HT-29 (cell line): ENCODE data around the gene SLCO1A2. TPM values are rescaled to one million over a fixed set of nuclear protein-coding genes. Genes with fewer than 3 reads are reported as not detected.
A peak's percentile ranks its signal among the peaks of the same experiment; 100 is the strongest.

ENCODE experiments used
- DNase-seq: peaks from one replicate; pipeline ENCODE4 v3.0.0-alpha.2; 2015; ENCODE audit warnings: low spot score
- total RNA-seq: library from RNA; depleted of rRNA; stranded (reverse); fragments of >200 nt; shearing (Covaris generic); gene quantifications from 2 replicates; pipeline ENCODE4 v1.2.3, GENCODE V29; 2014

Gene SLCO1A2
- total RNA-seq, 1 experiment from 2014 or later, result not detected

DNA sequence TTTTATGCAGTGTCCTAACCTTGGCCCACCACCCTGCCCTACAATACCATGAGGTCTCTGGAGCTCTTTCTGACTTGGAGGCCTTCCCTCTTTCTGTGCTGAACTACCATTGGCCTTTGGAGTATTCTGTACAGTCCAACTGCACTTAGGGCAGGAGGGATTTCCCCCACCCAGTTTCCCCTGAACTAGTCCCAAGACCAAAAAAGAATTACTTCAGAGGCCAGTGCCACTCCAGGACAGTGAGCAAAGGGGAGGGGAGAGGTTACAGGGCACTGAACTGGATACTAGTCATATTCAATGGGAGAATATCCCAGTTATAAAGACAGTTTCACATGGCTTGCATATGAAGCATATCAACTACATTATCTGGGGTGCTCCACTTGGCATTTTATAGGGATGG lies 6.1 kb downstream of the SLCO1A2 start:
- no peak for DNase-seq

DNA sequence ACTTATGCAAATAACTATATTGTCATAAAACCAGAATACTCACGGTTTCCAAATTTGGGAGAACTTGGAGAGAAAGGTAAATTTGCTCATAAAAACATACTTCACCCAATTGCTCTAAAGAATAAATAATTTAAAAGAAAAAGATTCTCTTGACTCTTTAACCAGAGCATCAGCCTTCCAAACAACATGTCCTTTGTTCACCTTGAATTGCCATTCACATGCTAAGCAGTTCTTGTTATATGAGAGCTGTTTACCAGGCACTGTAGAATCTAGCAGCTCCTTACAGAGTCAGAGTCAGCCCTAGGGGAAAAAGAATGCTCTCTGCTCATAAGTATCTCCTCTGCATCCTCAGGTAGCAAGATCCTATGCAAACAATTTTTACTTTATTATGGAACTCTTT lies 10.2 kb downstream of the SLCO1A2 start:
- DNase-seq, result no peak

DNA sequence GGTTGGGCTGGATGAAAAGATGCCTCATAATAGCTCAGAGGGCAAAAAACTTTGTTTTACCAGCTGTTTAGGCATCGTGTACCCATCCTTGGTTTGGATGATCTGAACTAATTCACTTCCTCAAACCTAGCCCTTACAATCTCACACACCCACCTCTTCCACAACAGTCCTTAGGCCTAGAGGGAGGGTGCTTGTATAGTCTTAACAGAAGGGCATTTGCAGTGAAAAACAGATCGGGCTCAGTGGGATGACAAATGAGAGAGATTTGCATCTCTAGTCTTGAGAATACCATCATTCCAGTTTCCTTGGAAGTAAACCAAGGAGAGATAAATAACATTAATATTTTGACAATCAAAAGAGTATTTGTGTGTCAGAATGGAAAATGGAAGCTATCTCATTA lies 11.0 kb downstream of the SLCO1A2 start:
- no peak for DNase-seq

DNA sequence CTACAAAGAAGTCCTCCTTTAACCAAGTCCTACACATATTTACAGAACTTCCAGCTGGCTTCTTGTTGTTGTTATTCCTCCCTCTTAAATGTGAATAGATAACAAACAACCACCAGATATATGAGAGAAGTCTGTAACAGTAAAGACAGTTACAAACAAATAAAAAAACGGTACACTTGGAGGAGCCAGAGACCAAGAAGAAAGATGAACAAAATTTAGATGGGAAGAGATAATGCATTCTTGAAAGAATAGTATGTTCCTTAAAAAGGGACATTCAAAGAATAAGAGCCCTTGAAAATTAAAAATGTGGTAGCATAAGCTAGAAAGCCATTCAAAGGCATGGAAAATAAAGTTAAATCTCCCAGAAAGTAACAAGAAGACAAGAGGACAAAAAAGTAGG lies 25.9 kb downstream of the SLCO1A2 start:
- DNase-seq, result no peak

DNA sequence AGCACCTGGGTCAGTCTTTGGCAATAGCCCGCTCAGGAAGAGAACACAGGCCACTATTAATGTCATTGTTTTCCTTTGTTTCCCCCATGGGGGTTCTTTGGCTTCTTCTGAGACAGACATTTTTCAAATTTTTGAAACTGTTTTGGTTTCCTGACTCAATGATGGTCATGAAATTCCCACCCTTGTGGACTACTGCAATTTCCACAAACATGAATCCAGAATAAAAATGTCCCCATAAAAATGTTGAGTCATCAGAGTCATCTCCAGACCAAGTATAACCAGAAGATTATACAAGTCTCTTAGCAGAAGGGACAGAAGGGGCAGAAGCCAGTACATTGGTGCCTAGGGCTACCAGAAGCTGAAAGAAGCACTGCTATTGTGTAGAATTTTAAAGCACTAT lies 29.1 kb downstream of the SLCO1A2 start:
- DNase-seq, result no peak

DNA sequence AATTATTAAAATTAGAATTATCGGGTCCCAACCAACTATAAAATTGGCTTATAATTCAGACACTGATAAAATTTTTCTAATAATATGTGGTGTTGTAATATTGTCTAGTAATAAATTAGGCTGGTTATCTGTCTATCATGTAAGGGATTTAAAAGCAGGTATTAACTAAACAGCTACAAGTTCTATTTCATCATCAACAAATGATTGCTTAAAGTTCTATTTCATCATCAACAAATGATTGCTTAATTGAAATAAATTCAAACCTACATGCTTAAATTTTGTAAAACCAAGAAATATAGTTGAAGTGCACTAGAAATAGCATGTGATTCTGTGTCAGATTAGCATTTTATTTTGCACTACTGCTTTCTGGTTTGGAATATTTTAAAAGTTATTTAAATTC lies 34.1 kb downstream of the SLCO1A2 start:
- no peak for DNase-seq

DNA sequence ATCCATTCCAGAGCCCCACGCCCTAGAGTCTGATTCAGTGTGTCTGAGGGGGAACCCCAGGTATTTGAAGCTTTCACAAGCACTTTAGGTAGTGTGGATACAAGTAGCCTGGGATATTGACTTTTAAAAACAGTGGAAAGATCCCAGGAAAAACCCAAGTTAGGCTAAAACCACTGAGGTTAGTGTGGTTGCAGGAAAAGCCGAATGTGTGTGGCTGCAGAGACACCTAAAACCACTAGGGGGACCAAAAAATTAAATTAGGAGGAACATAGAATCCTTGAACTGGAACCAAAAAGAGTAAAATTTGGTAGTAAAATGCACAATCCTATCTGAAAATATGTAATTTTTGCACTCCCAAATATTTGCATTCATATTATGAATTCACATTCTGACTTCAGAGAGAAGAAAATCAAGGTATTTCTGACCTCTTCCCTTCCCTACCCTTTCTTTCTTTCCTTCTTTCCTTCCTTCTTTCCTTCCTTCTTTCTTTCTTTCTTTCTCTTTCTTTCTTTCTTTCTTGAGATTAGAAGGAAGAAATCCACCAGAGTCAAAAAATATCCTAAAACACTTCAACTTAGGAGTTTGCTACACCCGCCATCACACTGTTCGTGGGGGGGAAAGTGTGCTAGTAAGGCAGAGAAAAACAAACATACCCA lies 37.8 kb downstream of the SLCO1A2 start:
- peak; percentile 20 for DNase-seq

DNA sequence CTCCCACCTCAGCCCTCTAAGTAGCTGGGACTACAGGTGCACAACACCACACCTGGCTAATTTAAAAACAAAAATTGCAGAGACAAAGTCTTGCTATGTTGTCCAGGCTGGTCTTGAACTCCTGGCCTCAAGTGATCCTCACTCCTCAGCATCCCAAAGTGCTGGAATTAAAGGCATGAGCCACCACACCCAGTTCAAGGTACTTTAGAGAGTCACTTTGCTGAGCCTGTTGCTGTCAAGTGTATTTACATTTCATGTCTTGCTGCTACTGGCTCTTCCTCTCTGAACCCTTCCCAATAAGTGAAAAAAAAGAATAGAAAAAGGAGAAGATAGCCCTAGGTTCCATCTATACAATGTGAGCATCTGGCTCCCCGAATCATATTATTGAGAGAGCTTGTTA lies 38.4 kb downstream of the SLCO1A2 start:
- DNase-seq, result no peak

DNA sequence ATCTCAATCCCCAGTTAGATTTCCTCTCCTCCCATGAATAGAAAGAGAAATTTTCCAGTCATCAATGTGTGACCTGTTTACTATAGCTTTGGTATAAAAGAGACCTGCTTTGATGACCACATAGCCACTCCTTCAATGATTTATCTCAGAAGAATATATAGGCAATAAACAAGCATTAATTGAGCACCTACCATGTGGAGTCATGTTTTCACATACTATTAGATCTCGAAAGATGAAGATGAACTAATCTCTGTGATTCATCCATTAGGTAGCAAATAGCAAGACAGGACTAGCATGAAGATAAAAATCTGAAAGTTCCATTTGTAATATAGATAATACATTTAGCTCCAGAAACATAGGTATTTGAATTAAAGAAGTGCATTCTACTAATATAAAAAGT lies 40.5 kb downstream of the SLCO1A2 start:
- DNase-seq, result no peak

DNA sequence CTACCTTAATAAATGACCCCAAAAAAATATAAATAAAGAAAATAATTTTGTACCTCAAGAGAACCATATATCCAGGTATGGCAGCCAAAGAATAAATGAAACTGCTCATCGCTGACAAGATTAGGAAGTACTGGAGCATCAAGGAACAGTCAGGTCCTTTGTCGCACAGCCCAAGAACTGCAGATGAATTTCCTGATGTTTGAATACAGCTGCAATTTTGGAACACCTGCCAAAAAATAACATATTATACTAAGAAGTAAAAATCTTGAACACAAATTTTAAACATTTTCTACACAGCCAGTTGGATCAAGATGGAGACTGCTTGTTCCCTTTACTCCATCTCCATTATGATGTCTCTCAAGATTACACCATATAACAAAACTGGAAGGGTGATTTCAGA lies 42.6 kb downstream of the SLCO1A2 start:
- no peak for DNase-seq

DNA sequence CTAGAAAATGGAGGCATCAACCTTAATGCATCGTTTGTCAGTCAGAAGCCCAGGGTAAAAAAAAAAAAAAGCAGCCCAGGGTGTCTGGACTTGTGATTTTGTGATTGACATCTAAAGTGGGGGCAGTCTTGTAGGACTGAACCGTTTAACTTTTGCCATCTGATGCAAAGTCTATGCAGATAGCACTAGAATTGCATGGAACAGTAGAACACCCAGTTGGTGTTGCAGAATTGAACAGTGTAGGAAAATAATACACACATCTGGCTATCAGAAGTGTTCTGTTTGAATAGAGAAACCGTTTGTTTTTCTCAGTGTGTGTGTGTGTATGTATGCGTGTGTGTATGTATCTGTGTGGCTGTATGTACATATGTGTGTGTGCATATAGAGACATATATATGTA lies 45.0 kb downstream of the SLCO1A2 start:
- no peak for DNase-seq

DNA sequence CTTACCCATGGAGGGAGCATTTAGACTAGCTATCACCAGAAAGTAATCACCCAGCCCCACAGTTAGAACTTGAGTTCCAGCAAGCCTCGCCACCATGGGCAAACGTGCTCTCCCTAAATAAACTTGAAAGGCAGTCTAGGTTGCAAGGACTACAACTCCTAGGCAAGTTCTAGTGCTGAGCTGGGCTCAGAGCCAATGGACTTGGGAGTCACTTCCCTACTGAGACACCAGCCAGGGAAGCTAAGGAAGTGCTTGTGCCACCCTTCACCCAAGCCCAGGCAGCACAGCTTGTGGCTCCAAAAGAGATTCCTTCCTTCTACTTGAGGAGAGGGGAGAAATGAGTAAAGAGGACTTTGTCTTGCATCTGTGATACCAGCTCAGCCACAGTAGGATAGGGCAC lies 57.9 kb downstream of the SLCO1A2 start:
- DNase-seq, result peak; percentile 17

DNA sequence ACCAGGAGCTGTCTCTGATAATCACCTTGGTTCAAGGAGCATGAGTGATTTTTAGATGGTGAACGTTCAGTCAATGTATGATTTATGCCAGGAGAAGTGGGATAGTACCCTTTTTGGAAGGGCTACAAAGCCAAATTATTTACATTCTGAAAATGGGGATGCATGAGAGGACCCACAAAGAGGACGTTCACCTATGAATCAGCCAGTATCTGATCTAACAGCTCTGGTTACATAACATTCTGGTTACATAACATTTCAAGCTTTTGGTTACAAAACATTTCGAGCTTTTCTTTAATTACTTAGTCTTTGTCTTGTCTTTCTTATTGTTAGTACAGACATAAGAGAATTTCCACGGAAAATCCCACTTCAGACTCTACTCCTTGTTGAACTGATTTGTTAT lies 68.8 kb downstream of the SLCO1A2 start:
- DNase-seq, result no peak

DNA sequence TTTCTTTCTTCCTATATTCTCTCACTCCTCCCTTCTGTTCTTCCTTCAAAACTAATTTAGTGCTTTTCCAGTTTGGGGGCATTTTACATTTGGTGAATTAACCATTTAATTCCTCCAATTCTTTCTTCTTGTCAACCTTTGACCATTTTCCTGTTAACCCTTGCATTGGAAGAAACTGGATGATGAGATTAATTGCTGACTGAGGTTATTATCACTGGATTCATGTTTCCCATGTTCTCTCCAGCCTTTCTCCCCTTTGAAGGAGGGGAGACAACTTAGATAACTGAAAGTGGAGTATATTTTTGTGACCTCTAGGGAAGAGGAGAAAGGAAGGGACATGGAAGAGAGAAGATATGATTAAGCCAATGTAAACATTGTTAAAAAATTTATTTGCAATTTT lies 70.5 kb downstream of the SLCO1A2 start:
- DNase-seq, result no peak

DNA sequence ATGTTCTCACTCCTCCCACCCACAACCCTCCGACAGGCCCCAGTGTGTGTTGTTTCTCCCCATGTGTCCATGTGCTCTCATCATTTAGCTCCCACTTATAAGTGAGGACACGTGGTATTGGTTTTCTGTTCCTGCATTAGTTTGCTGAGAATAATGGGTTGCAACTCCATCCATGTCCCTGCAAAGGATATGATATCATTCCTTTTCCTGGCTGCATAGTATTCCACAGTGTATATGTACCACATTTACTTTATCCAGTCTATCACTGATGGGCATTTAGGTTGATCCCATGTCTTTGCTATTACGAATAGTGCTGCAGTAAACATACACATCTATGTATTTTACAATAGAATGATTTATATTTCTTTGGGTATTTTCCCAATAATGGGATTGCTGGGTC lies 77.5 kb downstream of the SLCO1A2 start:
- DNase-seq, result no peak

DNA sequence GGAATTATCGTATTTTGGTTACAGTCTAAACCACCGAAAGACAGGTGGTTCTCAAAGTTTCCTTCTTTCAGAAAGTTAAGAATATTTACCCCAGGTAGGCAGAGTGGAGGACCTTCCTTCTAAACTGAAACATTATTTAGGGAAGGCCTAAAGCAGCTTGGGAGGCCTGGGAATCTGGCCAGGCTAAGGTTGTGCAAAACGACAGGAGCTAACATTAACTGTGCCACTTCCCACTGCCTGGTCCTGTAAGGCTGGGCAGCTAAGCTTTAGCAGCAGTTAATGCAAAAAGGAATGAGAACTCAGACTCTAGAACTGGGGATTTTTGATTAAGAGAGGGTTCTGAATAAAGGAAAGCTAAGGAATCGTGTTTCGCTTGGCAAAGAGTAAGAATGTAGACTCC lies 82.6 kb downstream of the SLCO1A2 start:
- DNase-seq, result no peak

DNA sequence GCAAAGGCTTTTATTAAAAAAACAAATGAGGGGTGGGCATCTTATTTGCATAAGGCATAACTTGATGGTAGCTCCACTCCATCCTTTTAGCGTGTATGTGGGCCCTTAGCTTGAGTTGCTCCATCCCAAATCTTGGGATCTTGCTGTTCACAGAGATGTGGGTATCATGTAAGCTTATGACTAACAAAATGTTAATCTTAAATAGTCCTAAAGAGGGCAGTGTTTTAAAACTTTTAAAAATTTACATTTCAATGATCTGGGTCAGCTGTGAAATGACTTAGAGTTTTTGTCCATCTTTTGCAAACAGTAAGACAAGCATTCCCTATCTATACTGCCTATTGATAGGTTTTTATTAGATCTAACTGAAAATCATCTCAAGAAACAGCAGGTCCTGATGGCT lies 86.0 kb downstream of the SLCO1A2 start:
- peak; percentile 39 for DNase-seq

DNA sequence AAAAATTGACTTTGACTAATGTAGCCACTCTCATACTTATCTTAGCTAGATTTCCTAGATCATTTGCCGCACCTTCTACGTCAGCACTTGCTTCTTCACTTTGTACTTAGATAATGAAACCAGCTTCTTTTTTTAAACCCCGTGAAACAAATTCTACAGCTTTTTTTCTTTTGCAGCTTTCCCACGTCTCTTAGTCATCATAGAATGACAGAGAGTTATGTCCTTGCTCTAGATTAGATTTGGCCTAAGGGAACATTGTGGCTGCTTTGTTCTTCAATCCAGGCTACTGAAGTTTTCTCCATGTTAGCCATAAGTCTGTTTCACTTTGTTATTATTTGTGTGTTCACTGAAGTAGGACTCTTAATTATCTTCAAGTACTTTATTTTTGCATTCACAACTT lies 94.9 kb downstream of the SLCO1A2 start:
- no peak for DNase-seq

DNA sequence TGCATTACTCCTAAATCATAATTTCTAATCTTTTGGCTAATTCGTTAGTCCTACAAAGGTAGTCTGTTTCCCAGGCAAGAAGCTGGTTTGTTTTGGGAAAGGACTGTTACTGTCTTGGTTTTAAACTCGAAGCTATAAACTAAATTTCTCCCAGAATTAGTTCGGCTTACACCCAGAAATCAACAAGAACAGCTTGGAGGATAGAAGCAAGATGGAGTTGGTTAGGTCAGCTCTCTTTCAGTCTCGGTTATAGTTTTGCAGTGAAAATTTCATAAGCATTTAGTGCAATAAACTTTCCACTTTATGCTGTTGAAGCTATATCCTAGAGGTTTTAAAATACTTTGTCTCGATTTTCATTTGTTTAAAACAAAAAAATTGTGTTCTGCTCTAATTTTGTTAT lies 100.3 kb downstream of the SLCO1A2 start:
- DNase-seq, result no peak

DNA sequence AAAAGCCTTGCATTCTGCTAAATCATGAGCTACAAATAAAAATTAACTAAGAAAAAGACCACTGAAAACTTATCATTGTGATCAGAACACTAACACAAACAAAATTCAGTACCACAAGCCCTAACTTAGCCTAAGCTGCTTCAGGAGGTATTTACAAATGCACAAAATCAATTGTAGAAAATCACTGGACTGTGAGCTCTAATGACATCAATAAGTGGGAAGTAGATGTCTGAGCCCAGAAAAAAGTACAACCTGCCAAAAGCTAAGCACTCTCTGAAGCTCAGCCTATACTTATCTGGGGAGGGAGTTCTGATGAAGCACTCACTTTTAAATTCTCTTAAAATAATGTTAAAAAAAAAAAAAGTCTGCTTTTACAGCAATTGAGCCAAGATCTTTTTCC lies 110.8 kb downstream of the SLCO1A2 start:
- DNase-seq, result no peak

DNA sequence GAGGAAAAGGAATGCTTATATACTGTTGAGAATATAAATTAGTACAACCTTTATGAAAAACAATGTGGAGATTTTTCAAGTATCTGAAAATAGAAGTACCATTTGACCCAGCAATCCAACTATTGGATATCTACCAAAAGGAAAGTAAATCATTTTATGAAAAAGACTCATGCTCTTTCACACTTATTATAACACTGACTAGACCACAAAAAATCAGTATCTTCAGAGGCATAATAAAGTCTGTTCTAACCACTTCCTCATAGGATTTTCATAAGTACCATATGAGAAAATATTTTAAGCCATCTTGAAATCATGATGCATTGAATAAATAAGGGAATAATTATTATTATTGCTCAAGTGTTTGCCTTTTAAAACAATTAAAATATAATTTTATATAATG lies 112.9 kb downstream of the SLCO1A2 start:
- DNase-seq, result no peak

DNA sequence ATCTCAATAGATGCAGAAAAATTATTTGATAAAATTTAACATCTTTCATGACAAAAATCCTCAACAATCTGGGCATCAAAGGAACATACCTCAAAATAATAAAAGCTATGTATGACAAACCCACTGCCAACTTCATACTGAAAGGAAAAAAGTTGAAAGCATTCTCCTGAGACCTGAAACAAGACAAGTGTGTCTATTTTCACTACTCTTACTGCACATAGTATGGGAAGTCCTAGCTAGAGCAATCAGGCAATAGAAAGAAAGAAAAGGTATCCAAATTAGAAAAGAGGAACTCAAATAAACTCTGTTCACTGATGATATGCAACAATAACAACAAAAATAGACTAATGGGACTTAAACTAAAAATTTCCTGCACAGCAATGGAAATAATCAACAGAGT lies 113.6 kb downstream of the SLCO1A2 start:
- no peak for DNase-seq

DNA sequence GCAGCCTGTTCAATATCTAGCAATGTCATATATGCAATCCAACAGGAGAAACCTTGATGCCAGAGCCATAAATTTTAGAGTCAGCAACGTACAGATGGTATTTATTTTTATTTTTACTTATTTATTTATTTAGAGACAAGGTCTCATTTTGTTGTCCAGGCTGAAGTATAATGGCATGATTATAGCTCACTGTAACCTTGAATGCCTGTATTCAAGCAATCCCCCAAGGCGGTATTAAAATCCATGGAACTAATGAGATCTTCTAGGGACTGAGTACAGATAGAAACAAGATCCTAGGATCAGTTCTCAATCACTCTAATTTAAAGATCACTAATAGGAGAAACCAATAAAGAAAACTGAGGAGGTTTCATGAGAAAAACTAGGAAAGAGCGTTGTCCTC lies 114.5 kb downstream of the SLCO1A2 start:
- DNase-seq, result no peak

DNA sequence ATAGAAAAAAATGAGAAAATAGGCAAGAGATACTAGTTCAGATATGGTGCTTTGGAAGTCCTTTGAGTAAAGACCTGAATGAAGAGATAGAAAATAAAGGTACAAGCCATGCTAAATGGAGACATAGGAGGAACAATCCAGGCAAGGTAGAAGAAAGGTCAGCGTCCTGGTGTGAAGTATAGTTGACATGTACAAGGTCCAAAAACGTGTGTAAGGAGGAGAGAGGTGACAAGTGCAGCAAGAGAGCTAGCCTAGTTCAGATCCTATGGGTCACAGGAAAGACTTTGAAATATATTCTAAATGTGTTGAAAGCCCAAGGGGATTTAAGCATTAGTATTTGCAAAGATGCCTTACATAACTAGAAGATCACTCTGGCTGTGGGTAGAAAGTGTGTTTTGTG lies 115.5 kb downstream of the SLCO1A2 start:
- no peak for DNase-seq
